HEK293 (cell line): ENCODE measurements around the gene RAD21L1.

ENCODE experiments used
- BCL11A ChIP-seq: fragments of 450-650 bp; formaldehyde crosslinking; IDR thresholded peaks from 2 replicates; pipeline ENCODE4 v1.5.1; 2016; ENCODE audit warnings: low read depth, missing biosample characterization, missing genetic modification characterization
- HOXC10 ChIP-seq: sonication (generic); formaldehyde crosslinking; IDR thresholded peaks from 2 replicates; pipeline ENCODE4 v1.8.1; 2023; ENCODE audit warnings: mild to moderate bottlenecking, missing genetic modification reagents
- HOXD13 ChIP-seq: sonication (generic); formaldehyde crosslinking; IDR thresholded peaks from 2 replicates; pipeline ENCODE4 v1.8.0; 2022; ENCODE audit warnings: missing genetic modification reagents, borderline replicate concordance
- SCRT1 ChIP-seq: fragments of 450-650 bp; formaldehyde crosslinking; IDR thresholded peaks from 2 replicates; pipeline ENCODE4 v1.5.1; 2016; ENCODE audit warnings: missing biosample characterization, missing genetic modification characterization, borderline replicate concordance
- SETDB1 ChIP-seq: IDR thresholded peaks from one replicate; pipeline ENCODE4 v1.6.1; 2017; ENCODE audit warnings: mild to moderate bottlenecking, low read length, moderate library complexity, mixed read lengths; ENCODE audit not compliant: insufficient read length
- ZNF394 ChIP-seq: fragments of 450-650 bp; formaldehyde crosslinking; IDR thresholded peaks from 2 replicates; pipeline ENCODE4 v1.5.1; 2016; ENCODE audit warnings: missing biosample characterization, missing genetic modification characterization, mild to moderate bottlenecking, moderate library complexity, borderline replicate concordance
- ZNF423 ChIP-seq: fragments of 450-650 bp; formaldehyde crosslinking; IDR thresholded peaks from 2 replicates; pipeline ENCODE4 v1.5.1; 2016; ENCODE audit warnings: missing biosample characterization, missing genetic modification characterization
- ZNF707 ChIP-seq: fragments of 450-650 bp; formaldehyde crosslinking; IDR thresholded peaks from 2 replicates; pipeline ENCODE4 v1.5.1; 2016; ENCODE audit warnings: missing biosample characterization, missing genetic modification characterization
- TF ChIP-seq, protein P1 (sequence below): fragments of 450-650 bp; formaldehyde crosslinking; IDR thresholded peaks from 2 replicates; pipeline ENCODE4 v1.5.1; 2016; ENCODE audit warnings: missing biosample characterization, missing genetic modification characterization
- TF ChIP-seq, protein P2 (sequence below): fragments of 450-650 bp; formaldehyde crosslinking; IDR thresholded peaks from 2 replicates; pipeline ENCODE4 v1.5.1; 2016; ENCODE audit warnings: missing biosample characterization, missing genetic modification characterization
- TF ChIP-seq, protein P3 (sequence below): fragments of 450-650 bp; formaldehyde crosslinking; IDR thresholded peaks from 2 replicates; pipeline ENCODE4 v1.5.1; 2016; ENCODE audit warnings: missing biosample characterization, missing genetic modification characterization
- TF ChIP-seq, protein P4 (sequence below): fragments of 450-650 bp; formaldehyde crosslinking; IDR thresholded peaks from 2 replicates; pipeline ENCODE4 v1.5.1; 2016; ENCODE audit warnings: missing biosample characterization, missing genetic modification characterization
- TF ChIP-seq, protein P5 (sequence below): fragments of 450-650 bp; IDR thresholded peaks from 2 replicates; pipeline ENCODE4 v1.5.1; 2018; ENCODE audit warnings: missing biosample characterization, missing genetic modification characterization
- TF ChIP-seq, protein P6 (sequence below): fragments of 450-650 bp; formaldehyde crosslinking; IDR thresholded peaks from 2 replicates; pipeline ENCODE4 v1.5.1; 2016; ENCODE audit warnings: missing biosample characterization, missing genetic modification characterization

DNA sequence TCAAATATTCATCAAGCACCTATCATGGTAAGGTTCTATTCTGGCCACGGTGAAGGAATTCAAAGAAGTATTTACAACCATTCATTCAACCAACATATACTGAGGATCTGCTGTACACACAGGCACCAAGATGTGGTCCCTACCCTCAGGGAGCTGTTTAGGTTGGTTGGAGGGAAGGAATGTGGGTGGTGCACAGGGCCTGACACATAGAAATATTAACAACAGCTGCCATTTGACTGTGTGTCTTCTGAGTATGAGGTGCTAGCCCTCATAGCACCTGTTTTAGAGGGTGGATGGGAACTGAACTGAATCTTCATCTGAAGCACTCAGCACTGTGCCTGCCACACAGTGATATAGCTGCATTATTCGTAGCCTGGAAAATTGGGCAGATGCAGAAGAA, 47.5 kb downstream of the RAD21L1 start:
- no peak for TF ChIP-seq SCRT1 (tag by site-specific recombination)
- TF ChIP-seq, protein P1, sequence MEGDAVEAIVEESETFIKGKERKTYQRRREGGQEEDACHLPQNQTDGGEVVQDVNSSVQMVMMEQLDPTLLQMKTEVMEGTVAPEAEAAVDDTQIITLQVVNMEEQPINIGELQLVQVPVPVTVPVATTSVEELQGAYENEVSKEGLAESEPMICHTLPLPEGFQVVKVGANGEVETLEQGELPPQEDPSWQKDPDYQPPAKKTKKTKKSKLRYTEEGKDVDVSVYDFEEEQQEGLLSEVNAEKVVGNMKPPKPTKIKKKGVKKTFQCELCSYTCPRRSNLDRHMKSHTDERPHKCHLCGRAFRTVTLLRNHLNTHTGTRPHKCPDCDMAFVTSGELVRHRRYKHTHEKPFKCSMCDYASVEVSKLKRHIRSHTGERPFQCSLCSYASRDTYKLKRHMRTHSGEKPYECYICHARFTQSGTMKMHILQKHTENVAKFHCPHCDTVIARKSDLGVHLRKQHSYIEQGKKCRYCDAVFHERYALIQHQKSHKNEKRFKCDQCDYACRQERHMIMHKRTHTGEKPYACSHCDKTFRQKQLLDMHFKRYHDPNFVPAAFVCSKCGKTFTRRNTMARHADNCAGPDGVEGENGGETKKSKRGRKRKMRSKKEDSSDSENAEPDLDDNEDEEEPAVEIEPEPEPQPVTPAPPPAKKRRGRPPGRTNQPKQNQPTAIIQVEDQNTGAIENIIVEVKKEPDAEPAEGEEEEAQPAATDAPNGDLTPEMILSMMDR (tag by site-specific recombination): no peak
- TF ChIP-seq, protein P2, sequence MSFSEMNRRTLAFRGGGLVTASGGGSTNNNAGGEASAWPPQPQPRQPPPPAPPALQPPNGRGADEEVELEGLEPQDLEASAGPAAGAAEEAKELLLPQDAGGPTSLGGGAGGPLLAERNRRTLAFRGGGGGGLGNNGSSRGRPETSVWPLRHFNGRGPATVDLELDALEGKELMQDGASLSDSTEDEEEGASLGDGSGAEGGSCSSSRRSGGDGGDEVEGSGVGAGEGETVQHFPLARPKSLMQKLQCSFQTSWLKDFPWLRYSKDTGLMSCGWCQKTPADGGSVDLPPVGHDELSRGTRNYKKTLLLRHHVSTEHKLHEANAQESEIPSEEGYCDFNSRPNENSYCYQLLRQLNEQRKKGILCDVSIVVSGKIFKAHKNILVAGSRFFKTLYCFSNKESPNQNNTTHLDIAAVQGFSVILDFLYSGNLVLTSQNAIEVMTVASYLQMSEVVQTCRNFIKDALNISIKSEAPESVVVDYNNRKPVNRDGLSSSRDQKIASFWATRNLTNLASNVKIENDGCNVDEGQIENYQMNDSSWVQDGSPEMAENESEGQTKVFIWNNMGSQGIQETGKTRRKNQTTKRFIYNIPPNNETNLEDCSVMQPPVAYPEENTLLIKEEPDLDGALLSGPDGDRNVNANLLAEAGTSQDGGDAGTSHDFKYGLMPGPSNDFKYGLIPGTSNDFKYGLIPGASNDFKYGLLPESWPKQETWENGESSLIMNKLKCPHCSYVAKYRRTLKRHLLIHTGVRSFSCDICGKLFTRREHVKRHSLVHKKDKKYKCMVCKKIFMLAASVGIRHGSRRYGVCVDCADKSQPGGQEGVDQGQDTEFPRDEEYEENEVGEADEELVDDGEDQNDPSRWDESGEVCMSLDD (tag by site-specific recombination): no peak
- TF ChIP-seq ZNF423 (tag by site-specific recombination): no peak
- TF ChIP-seq, protein P3, sequence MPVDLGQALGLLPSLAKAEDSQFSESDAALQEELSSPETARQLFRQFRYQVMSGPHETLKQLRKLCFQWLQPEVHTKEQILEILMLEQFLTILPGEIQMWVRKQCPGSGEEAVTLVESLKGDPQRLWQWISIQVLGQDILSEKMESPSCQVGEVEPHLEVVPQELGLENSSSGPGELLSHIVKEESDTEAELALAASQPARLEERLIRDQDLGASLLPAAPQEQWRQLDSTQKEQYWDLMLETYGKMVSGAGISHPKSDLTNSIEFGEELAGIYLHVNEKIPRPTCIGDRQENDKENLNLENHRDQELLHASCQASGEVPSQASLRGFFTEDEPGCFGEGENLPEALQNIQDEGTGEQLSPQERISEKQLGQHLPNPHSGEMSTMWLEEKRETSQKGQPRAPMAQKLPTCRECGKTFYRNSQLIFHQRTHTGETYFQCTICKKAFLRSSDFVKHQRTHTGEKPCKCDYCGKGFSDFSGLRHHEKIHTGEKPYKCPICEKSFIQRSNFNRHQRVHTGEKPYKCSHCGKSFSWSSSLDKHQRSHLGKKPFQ (tag by site-specific recombination): no peak
- TF ChIP-seq HOXC10 (CRISPR knock-in tag): no peak
- TF ChIP-seq HOXD13 (CRISPR knock-in tag): no peak
- TF ChIP-seq BCL11A: no peak
- TF ChIP-seq, protein P4, sequence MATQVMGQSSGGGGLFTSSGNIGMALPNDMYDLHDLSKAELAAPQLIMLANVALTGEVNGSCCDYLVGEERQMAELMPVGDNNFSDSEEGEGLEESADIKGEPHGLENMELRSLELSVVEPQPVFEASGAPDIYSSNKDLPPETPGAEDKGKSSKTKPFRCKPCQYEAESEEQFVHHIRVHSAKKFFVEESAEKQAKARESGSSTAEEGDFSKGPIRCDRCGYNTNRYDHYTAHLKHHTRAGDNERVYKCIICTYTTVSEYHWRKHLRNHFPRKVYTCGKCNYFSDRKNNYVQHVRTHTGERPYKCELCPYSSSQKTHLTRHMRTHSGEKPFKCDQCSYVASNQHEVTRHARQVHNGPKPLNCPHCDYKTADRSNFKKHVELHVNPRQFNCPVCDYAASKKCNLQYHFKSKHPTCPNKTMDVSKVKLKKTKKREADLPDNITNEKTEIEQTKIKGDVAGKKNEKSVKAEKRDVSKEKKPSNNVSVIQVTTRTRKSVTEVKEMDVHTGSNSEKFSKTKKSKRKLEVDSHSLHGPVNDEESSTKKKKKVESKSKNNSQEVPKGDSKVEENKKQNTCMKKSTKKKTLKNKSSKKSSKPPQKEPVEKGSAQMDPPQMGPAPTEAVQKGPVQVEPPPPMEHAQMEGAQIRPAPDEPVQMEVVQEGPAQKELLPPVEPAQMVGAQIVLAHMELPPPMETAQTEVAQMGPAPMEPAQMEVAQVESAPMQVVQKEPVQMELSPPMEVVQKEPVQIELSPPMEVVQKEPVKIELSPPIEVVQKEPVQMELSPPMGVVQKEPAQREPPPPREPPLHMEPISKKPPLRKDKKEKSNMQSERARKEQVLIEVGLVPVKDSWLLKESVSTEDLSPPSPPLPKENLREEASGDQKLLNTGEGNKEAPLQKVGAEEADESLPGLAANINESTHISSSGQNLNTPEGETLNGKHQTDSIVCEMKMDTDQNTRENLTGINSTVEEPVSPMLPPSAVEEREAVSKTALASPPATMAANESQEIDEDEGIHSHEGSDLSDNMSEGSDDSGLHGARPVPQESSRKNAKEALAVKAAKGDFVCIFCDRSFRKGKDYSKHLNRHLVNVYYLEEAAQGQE (tag by site-specific recombination): no peak
- TF ChIP-seq, protein P5, sequence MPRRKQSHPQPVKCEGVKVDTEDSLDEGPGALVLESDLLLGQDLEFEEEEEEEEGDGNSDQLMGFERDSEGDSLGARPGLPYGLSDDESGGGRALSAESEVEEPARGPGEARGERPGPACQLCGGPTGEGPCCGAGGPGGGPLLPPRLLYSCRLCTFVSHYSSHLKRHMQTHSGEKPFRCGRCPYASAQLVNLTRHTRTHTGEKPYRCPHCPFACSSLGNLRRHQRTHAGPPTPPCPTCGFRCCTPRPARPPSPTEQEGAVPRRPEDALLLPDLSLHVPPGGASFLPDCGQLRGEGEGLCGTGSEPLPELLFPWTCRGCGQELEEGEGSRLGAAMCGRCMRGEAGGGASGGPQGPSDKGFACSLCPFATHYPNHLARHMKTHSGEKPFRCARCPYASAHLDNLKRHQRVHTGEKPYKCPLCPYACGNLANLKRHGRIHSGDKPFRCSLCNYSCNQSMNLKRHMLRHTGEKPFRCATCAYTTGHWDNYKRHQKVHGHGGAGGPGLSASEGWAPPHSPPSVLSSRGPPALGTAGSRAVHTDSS (tag by site-specific recombination): no peak
- TF ChIP-seq ZNF707 (tag by site-specific recombination): no peak
- TF ChIP-seq ZNF394 (tag by site-specific recombination): no peak
- TF ChIP-seq SETDB1: no peak
- TF ChIP-seq, protein P6, sequence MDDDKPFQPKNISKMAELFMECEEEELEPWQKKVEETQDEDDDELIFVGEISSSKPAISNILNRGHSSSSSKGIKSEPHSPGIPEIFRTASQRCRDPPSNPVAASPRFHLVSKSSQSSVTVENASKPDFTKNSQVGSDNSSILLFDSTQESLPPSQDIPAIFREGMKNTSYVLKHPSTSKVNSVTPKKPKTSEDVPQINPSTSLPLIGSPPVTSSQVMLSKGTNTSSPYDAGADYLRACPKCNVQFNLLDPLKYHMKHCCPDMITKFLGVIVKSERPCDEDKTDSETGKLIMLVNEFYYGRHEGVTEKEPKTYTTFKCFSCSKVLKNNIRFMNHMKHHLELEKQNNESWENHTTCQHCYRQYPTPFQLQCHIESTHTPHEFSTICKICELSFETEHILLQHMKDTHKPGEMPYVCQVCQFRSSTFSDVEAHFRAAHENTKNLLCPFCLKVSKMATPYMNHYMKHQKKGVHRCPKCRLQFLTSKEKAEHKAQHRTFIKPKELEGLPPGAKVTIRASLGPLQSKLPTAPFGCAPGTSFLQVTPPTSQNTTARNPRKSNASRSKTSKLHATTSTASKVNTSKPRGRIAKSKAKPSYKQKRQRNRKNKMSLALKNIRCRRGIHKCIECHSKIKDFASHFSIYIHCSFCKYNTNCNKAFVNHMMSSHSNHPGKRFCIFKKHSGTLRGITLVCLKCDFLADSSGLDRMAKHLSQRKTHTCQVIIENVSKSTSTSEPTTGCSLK: no peak
